GM21786 (cell line): ENCODE measurements around the gene TSSC4.
"Not testable (repeated sequence)": the region's sequence is repeated elsewhere in the genome, so short reads cannot be mapped to it uniquely, and the experiment has no call there.

Experiments used
- ATAC-seq: cut with Tn5 transposase; IDR thresholded peaks from one replicate; pipeline ENCODE4 v1.9.1; 2021; ENCODE audit not compliant: unreplicated experiment

The TSSC4 gene

GRCh38 chr11:2400069-2400761 lies at the start of gene TSSC4:
TSS of gene TSSC4 (plus strand) at chr11:2400750. CDS start at chr11:2402634, 1,884 bp downstream.
- peak; percentile 89 for ATAC-seq

DNA sequence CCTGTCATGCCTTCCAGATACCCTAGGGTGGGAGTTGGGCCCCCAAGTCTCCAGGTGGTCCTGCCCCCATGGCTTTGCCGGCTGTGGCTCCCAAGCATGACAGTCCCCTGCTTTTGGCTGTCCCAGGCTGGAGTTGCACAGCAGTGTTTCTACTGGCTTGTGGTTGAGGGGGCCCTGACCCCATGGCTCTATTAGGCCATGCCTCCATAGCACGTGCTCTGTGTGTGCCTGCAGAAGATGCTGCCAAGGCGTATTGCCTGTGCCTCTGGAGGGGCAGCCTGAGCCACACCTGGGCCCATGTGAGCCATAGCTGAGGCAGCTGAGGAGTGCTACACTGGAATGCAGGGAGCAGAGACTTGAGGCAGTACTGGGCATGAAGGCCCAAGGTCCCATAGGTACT lies 48.8 kb upstream of the TSSC4 start:
- no peak for ATAC-seq

DNA sequence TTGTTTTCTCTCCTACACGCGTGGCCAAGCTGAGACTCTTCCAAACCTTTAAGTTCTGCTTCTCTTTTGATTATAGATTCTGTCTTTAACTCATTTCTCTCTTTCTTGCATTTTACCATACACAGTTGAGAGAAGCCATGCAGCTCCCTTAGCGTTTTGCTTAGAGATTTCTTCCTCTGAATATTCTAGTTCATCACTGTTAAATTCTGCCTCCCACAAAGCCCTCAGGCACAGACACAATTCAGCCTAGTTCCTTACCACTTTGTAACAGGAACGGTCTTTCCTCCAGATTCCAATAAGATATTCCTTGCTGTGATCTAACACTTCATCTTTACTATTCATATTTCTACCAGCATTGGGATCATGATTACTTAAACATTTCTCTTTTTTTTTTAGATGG lies 48.1 kb upstream of the TSSC4 start:
- no peak for ATAC-seq

DNA sequence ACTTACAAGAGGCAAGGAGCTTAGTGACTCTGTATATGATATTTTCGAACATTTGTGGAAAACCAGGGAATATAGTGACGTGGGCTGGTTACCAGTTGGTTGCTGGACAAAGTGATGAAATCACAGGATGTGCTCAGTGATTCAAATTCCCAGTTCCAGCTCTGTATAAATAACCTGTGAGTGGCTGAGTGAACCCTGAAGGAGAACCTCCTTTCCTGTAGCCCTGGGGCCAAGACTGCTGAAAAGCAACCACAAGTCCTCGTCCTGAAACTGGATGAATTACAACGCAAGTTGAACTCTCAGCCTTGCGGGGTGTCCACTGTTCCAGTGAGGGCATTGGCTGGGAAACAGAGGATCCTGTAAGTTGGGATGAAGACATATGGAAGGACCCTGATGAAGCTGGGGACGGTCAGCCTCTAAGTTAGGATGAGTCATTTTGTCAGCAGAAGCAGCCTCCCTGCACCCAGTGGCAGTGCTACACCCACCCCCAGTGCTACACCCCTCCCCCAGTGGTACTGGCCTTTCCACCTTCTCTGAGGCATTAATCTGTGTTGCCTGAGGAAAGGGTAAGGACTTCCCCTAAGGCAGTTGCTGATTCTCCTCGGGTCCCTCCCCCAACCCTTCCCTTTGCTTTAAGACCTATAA lies 45.4 kb upstream of the TSSC4 start:
- no peak for ATAC-seq

GRCh38 chr11:2357246-2357645 lies 43.3 kb upstream of the TSSC4 start:
- ATAC-seq: no peak

DNA sequence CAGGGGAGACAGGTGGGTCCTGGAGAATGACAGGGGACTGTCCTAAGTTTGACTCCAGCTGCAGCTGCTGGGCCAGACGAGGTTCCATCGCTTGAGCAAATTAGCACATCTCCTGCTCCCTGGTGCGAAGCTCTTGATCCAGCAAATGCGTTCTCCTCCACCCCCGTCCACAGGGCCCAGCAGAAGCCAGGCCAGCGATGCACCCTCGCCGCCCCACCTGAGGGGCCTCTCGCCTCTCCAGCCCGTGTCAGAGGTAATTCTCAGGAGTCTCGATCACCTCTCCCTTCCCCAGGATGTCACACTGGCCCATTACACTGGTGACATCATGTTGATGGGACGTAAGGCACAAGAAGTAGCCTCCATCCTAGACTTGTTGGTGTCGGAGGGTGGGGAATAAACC lies 42.9 kb upstream of the TSSC4 start:
- not testable (repeated sequence) for ATAC-seq

GRCh38 chr11:2358754-2359442 lies 41.7 kb upstream of the TSSC4 start:
- no peak for ATAC-seq

DNA sequence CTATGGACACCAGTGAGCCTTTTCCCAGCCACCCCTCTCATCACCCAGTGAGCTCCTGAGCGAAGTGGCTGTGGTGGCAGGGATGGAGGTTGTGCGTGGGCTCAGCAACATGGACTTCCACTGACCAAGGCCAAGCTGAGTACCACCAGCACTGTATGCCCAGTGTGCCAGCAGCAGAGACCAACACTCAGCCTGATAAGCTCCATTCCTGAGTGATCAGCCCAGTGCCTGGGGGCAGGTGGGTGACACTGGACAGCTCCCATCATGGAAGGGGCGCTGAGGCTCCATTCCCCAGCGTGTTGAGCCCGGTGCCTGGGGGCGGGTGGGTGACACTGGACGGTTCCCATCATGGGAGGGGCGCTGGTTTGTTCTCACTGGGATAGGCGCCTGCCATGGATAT lies 41.0 kb upstream of the TSSC4 start:
- no peak for ATAC-seq

GRCh38 chr11:2360081-2360642 lies 40.4 kb upstream of the TSSC4 start:
- no peak for ATAC-seq

DNA sequence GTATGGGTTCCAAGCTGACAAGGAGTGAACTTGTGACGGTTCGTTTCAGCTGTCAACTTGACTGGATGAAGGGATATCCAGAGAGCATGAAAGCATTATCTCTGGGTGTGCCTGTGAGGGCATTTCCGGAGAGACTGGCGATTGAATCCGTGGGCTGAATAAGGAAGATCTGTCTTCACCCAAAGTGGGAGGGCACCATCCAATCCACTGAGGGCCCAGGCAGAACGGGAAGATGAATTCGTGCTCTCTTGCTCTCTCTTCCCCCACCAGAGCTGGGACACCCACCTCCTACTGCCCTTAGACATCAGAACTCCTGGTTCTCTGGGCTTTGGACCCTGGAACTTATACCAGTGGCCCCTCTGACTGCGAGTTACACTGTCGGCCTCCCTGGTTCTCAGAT lies 39.0 kb upstream of the TSSC4 start:
- no peak for ATAC-seq

- no peak for ATAC-seq
Measured at GRCh38 chr11:2362414-2362813, 38.1 kb upstream of the TSSC4 start.

DNA sequence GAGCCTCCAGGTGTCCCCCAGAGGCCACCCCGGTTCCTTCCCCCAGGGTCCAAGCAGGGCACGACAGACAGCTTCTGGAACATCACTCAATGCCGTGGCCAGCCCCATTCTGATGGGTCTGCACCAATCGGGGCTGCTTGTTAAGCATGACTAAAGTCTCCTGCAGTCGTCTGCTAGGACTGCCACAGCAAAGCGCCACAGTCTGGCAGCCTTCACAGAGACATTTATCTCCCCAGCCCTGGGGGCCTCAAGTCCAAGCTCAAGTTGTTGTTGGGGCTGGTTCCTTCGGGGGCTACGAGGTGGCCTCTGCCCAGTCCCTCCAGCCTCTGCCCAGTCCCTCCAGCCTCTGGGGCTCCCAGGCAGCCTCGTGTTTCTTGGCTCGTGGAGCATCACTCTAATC lies 37.4 kb upstream of the TSSC4 start:
- ATAC-seq: no peak

- ATAC-seq: no peak
Measured at GRCh38 chr11:2363577-2364370, 36.8 kb upstream of the TSSC4 start.

- not testable (repeated sequence) for ATAC-seq
Measured at GRCh38 chr11:2364386-2364785, 36.2 kb upstream of the TSSC4 start.

DNA sequence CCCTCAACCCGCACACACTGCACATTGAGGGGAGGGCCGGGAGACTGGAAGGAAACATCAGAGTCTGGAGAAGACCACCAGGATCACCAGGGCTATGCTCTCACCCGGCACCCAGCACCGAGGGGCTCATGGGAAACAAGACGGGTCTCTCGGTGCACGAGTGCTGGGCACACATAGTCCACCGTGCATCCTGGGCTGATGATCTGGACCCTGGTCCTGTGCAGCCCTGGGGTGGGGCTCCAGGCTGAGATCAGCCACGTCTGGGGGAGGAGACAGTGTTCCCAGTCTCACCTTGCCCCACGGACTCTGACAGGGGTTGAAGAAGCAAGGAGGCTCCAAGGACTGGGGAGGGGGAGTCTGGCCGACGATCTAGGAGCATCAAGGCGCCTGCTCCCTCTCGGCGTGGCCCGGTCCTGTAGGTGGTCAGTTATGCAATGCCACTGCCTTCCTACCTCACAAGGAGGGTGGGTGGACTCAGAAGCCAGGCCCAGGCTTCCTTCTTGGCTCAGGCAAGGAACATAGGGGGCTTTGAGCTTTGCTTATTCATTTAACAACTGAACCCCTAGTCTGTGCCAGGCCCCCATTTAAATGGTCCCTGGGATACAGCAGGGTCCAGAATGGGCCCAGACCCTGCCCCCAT lies 34.9 kb upstream of the TSSC4 start:
- no peak for ATAC-seq

DNA sequence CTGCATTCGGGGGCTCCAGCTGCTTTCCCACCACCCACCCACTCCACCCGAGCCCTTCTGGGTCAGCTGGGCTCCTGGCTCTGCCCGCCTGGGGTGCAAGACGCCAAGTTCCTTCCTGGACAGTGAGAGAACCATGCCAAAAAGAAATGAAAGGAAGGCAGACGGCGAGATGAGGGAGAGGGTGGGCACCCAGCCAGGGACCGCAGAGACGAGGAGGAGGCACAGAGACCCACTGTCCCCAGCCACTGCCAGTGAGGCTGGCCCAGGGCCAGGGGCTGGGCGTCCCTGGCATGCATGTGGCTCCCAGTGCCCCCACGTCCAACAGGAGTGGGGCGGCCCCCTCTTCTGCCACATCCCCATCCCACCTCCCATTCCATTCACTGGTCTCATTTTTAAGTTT lies 34.3 kb upstream of the TSSC4 start:
- ATAC-seq: no peak

GRCh38 chr11:2366733-2367132 lies 33.8 kb upstream of the TSSC4 start:
- no peak for ATAC-seq

DNA sequence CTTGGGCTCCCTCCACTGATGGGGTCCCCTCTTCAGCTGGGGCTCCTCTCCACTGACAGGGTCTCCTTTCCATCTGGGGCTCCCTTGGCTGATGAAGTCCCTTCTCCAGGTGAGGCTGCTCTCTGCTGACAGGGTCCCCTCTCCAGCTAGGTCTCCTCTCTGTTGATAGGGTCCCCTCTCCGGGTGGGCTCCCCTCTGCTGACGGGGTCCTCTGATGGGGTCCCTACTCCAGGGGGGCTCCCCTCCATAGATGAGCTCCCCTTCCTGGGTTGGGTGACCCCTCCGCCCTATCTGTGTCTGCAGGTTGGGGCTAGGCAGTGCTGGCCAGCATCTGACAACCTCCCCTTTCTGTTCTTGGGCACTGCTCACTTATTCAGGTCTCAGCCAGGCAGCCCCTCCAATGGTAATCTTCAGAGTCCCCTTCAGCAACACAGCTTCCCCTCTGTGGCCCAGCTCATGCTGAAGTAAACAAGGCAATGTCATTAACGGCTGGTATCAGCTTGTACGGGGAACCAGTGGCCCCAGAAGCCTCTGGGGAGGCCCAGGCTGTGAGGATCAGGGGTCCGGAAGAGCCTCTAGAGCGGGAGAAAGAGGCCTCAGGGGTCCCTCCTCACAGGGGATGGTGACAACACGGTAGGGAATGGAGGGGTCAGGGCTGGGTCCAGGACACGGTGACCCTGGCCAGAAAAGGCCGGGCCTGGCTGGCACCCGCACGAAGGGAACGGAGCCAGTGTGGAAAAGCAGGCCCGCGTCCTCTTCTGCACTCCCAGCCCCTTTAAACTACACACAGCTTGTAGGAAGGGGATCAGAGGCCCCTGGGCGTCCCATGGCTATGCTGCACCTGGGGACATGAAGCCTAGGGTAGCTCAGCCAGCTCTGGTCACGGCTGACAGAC lies 33.0 kb upstream of the TSSC4 start:
- no peak for ATAC-seq

- ATAC-seq: no peak
Measured at GRCh38 chr11:2368178-2368850, 32.2 kb upstream of the TSSC4 start.
